Stimulated activated CD4-positive, alpha-beta T cell treated with anti-CD3 and anti-CD28 coated beads, TNF-alpha, amount 100 ng/mL, for 48 hours (primary cell): Measurements from ENCODE around the gene INO80C.

Source experiments
- DNase-seq, 3 donors: peaks; one replicate each; pipeline ENCODE4 v3.0.0-alpha.2; 2020; ENCODE audit warnings: low read depth in 3 of 3

The INO80C gene

GRCh38 chr18:35430721-35431373 lies 66.9 kb downstream of the INO80C start:
- no peak for DNase-seq

DNA sequence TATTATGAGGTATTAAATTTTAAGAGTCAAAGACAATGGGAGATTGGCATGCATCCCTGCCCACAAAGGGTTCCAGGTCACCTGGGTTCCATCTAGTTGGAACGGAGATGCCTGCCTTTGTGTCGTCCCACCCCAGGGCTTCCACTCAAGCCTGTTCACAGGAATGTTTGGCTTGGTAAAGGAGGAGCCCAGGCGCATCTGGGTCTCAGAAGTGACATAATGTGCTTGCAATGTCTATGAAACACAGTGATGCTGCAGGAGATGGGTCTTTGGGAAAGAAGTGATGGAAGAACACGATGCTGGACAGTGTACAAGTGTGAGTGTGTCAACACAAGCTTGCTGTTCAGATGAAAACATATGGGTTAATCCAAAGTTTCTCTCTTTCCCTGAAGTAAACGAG lies 71.0 kb downstream of the INO80C start:
- no peak for DNase-seq

DNA sequence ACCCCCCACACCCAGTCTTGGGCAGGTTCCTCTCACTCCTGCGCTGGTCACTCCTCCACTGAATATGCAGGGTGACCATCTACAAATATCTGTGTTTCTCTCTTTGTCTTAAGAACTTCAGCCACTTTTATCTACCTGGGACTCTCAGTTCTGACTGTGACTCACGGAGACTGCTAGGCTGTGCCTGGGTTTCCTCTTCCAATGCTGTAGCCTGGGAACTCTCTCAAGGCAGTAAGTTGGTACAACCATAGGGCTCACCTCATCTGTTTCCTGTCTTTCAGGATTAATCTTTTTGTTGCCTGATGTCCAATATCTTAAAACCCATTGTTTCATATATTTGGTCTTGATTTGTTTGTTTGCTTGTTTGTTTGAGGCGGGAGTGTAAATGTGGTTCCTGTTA lies 73.4 kb downstream of the INO80C start:
- DNase-seq, result no peak

- no peak for DNase-seq
Measured at GRCh38 chr18:35422237-35422636, 75.5 kb downstream of the INO80C start.

DNA sequence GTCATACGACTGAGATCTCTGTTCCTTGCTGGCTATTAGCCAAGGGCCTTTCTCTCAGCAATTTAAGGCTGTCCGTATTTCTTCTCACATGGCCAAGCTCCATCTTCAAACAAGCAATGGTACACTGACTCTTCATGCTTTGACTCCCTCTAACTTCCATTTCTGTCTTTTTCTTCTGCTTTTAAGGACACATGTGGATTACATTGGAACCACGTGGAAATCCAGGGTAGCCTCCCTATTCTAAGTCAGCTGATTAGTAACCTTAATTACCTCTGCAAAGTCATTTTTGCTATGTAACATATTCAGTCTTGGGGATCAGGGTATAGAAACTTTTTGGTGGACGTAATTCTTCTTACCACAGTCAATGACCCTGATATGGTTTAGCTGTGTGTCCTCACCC lies 79.2 kb downstream of the INO80C start:
- DNase-seq, result no peak
